ENCODE results near the gene OR2B6.

OR2B6 gene

DNA sequence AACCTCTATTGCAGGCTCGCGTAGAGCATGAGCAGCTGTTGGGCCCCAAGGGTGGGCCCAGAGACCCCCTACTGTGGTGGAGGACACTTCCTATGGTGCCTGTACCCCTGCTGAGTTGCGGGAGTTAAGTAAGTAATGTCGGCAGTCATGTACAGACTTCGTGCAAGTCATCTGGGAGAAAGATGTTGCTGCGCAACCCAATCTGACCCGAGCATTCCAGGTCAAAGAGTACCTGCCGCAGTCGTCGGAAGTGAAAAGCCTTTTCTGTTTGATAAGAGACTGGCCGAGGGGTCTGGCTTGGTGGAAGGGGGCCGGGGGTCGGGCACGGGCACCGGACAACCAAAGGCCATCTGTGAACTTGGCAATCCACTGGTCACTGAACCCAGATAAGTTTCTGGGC is 44.3 kb downstream of the OR2B6 start:
- peak in 1 of 2 experiments; percentile 22 for DNase-seq

DNA sequence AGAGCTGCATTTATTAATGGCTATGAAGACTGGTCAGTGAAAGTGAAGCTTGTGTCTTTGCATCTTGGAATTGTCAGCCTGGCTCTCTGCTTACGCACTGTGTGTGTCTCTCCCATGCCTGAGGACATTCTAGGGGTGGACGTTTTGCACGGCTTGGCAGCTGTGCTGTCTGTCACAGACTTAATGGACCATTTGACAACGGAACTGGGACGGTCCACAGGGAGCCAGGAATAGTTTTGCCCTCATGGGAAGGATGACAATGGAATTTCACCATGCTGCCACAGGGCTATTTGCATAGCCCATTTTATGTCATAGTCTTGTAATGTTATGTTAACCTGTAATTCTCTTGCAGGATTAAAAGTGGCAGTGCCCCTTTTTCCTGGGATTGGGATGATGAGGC is 44.7 kb downstream of the OR2B6 start:
- peak; percentile 86 to 89 for DNase-seq

- DNase-seq = peak; percentile 85 to 89
Observed at GRCh38 chr6:28002161-28002560, 45.1 kb downstream of the OR2B6 start.

- peak in 1 of 2 experiments; percentile 1 for DNase-seq
Observed at GRCh38 chr6:28003059-28003458, 46.0 kb downstream of the OR2B6 start.

GRCh38 chr6:28003661-28004060 is 46.6 kb downstream of the OR2B6 start:
- DNase-seq = peak in 1 of 2 experiments; percentile 3

DNA sequence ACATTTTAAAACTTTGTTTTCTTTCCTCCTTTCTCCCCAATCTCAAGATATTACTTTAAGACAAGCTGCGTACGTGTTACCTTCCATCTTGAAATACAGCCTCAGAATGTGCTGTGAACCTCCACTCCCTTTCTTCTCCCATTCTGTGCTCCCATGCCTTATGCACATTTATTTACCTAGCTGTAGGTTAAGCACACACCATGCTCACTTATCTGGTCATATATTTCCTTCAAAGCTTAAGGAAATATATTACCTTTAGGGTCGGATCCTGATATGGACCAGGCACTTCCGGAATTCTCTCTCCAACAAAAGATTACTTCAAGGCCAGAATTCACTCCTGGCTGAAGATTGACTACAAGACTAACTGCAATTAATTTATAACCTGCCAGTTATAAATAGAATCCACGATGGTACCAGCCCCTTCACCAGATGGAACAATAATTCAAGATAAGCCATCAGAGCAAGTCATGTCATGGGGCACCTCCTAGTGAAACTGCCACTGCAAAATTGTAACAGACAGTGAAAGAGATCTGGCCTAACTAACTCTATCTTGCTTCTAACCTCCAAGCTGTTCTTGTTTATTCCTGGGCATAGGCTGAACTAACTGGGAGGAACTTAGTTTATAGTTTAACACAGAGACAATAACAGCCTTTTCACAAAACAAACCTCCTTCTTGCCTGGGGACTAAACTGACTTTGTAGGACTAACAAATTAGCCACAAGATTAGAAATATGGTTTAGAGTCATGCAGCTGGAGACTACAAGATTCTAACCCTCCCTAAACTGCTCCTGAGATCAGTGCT is 47.5 kb downstream of the OR2B6 start:
- DNase-seq = no peak

DNA sequence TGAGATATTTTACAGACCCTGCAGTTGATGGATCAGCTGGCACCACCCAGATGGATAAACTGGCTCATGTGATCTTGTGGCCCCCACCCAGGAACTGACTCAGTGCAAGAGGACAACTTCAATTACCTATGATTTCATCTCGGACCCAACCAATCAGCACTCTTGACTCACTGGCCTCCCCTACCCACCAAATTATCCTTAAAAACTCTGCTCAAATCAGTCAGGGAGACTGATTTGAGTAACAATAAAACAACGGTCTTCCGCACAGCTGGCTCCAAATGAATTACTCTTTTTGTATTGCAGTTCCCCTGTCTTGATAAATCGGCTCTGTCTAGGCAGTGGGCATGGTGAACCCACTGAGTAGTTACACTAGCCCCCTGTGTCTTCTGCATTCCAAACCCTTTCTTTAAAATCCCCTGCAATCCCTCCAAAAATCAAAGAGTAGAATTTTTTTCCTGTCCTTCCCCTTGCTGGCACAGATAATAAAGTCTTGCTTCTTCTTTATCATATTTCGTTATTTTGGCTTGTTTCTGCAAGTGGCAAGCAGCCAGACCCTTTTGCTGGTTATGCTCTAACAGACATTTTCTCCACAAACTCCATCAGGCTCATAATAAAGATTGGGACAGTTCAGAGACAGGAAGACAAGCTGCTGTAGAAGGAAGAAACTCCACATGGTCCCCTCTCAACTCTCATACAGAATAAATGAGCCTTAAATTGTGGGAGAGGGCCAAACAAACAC is 48.3 kb downstream of the OR2B6 start:
- DNase-seq = no peak

DNA sequence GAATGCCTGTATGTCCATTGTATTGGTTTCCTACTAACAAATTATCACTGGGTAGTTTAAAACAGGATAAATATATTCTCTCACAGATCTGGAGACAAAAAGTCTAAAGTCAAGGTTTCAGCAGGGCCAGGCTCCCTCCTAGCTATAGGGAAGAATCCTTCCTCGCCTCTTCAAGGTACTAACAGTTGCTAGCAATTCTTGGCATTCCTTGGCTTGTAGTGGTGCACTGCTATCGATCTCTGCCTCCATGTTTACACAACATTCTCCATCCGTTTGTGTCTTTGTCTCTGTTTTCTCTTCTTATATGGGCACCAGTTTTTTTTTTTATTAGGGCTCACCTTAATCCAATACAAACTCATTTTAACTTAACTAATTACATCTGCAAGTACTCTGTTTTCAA is 48.9 kb downstream of the OR2B6 start:
- DNase-seq = no peak
